ENCODE data around the gene RHBDL3.

RHBDL3 gene

GRCh38 chr17:32320847-32321246 lies 55.2 kb downstream of the RHBDL3 start:
- no peak for DNase-seq
- ATAC-seq (ENCODE audit: insufficient read depth, low read depth) = no peak
- H3K4me2 ChIP-seq (ENCODE audit: insufficient read depth, low read length) = no peak overlapping the region
- no peaks in the 10 kb centered on the region for H3K4me1 ChIP-seq (ENCODE audit: insufficient read depth, low read length)
- no peak overlapping the region for H3K9ac ChIP-seq (ENCODE audit: low read depth, low read length)
- no peaks in the 10 kb centered on the region for H4K20me1 ChIP-seq (ENCODE audit: insufficient read depth, low read length)
- no peak overlapping the region for H3K4me3 ChIP-seq (ENCODE audit: low read depth in 1 of 2, low read length in 2 of 2)
- H2AFZ ChIP-seq (ENCODE audit: low read depth, low read length) = no peak overlapping the region
- no peaks in the 10 kb centered on the region for H3K79me2 ChIP-seq (ENCODE audit: insufficient read depth, low read length)
- no peaks in the 10 kb centered on the region for H3K9me3 ChIP-seq (ENCODE audit: insufficient read depth, low read length, severe bottlenecking)
- H3K27me3 ChIP-seq (ENCODE audit: insufficient read depth, low read length, poor library complexity) = no peaks in the 10 kb centered on the region
- no peaks in the 10 kb centered on the region for H3K36me3 ChIP-seq (ENCODE audit: insufficient read depth, low read length)
- TF ChIP-seq CTCF (IDR thresholded peaks at IDR 0.05; ENCODE audit: borderline replicate concordance, extremely low read depth, low read length, poor library complexity, severe bottlenecking) = no peak
- no peak for TF ChIP-seq EZH2 (IDR thresholded peaks at IDR 0.05; ENCODE audit: borderline replicate concordance, low read depth, low read length, severe bottlenecking)
- H3K27ac ChIP-seq (ENCODE audit: low read length) = no peak overlapping the region

GRCh38 chr17:32323046-32323445 lies 57.4 kb downstream of the RHBDL3 start:
- H3K4me3 ChIP-seq (ENCODE audit: low read depth in 1 of 2, low read length in 2 of 2) = no peak overlapping the region
- ATAC-seq (ENCODE audit: insufficient read depth, low read depth) (no peak), DNase-seq (no peak)
- no peaks in the 10 kb centered on the region for H3K4me1 ChIP-seq (ENCODE audit: insufficient read depth, low read length)
- no peaks in the 10 kb centered on the region for H3K9me3 ChIP-seq (ENCODE audit: insufficient read depth, low read length, severe bottlenecking)
- H4K20me1 ChIP-seq (ENCODE audit: insufficient read depth, low read length) = no peaks in the 10 kb centered on the region
- H3K4me2 ChIP-seq (ENCODE audit: insufficient read depth, low read length) = no peak overlapping the region
- H3K9ac ChIP-seq (ENCODE audit: low read depth, low read length) = no peak overlapping the region
- TF ChIP-seq EZH2 (IDR thresholded peaks at IDR 0.05; ENCODE audit: borderline replicate concordance, low read depth, low read length, severe bottlenecking) = no peak
- TF ChIP-seq CTCF (IDR thresholded peaks at IDR 0.05; ENCODE audit: borderline replicate concordance, extremely low read depth, low read length, poor library complexity, severe bottlenecking) = no peak
- no peaks in the 10 kb centered on the region for H3K27me3 ChIP-seq (ENCODE audit: insufficient read depth, low read length, poor library complexity)
- no peaks in the 10 kb centered on the region for H3K36me3 ChIP-seq (ENCODE audit: insufficient read depth, low read length)
- no peak overlapping the region for H2AFZ ChIP-seq (ENCODE audit: low read depth, low read length)
- H3K79me2 ChIP-seq (ENCODE audit: insufficient read depth, low read length) = no peaks in the 10 kb centered on the region
- no peak overlapping the region for H3K27ac ChIP-seq (ENCODE audit: low read length)

GRCh38 chr17:32323811-32324491 lies 58.3 kb downstream of the RHBDL3 start:
- Histone ChIP-seq H3K79me2 (ENCODE audit: insufficient read depth, low read length) (no peaks in the 10 kb centered on the region), H2AFZ (ENCODE audit: low read depth, low read length) (no peak overlapping the region), H3K9me3 (ENCODE audit: insufficient read depth, low read length, severe bottlenecking) (no peaks in the 10 kb centered on the region), H4K20me1 (ENCODE audit: insufficient read depth, low read length) (no peaks in the 10 kb centered on the region), H3K36me3 (ENCODE audit: insufficient read depth, low read length) (no peaks in the 10 kb centered on the region), H3K27me3 (ENCODE audit: insufficient read depth, low read length, poor library complexity) (no peaks in the 10 kb centered on the region), H3K27ac (ENCODE audit: low read length) (no peak overlapping the region), H3K4me1 (ENCODE audit: insufficient read depth, low read length) (no peaks in the 10 kb centered on the region), H3K4me2 (ENCODE audit: insufficient read depth, low read length) (no peak overlapping the region), H3K4me3 (ENCODE audit: low read depth in 1 of 2, low read length in 2 of 2) (no peak overlapping the region), H3K9ac (ENCODE audit: low read depth, low read length) (no peak overlapping the region)
- ATAC-seq (ENCODE audit: insufficient read depth, low read depth) = no peak
- DNase-seq = no peak
- TF ChIP-seq CTCF (IDR thresholded peaks at IDR 0.05; ENCODE audit: borderline replicate concordance, extremely low read depth, low read length, poor library complexity, severe bottlenecking) (no peak), EZH2 (IDR thresholded peaks at IDR 0.05; ENCODE audit: borderline replicate concordance, low read depth, low read length, severe bottlenecking) (no peak)

All from DND-41 (cell line).